GM23338 (cell line): ENCODE measurements around the gene GRM4.

Experiments used
- EZH2phosphoT487 ChIP-seq: fragments of 200-600 bp; sonication (generic); IDR thresholded peaks from one replicate; pipeline ENCODE4 v1.8.1; 2018; ENCODE audit warnings: antibody characterized with exemption; ENCODE audit not compliant: unreplicated experiment
- POLR2AphosphoS5 ChIP-seq: IDR thresholded peaks from 2 replicates; pipeline ENCODE4 v1.6.1; 2016; ENCODE audit warnings: antibody characterized with exemption, low read depth
- STAT1 ChIP-seq: IDR thresholded peaks from one replicate; pipeline ENCODE4 v1.6.1; 2016; ENCODE audit warnings: antibody characterized with exemption; ENCODE audit not compliant: unreplicated experiment
- TF ChIP-seq, protein P1 (sequence below), 2 experiments: fragments of 200-600 bp in 1 of 2; sonication (generic) in 1 of 2; conservative IDR thresholded peaks; 2 replicates each; pipeline versions ENCODE4 v1.5.1 to v1.6.1; 2016 to 2017; ENCODE audit warnings: antibody characterized with exemption in 2 of 2, low read depth in 2 of 2, mild to moderate bottlenecking in 2 of 2, moderate library complexity in 1 of 2

DNA sequence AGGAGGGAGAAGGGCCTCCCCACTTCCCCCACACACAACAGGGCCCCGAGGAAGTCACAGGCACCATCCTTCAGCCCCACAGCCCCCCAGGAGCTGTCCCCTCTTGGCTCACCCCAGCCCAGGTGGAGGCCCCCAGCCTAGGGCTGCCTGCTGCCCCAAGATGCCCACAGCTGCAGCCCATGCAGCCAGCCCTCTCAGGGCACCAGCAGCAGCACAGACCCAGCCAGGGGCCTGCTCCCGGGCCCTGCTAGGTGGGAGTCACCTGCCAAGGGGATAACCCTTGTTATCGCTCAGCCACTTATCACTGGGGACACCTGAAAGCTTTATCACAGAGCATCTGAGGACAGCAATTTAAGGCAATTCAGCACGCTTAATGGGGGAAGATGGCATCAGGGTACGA is 55.0 kb downstream of the GRM4 start:
- TF ChIP-seq, protein P1, sequence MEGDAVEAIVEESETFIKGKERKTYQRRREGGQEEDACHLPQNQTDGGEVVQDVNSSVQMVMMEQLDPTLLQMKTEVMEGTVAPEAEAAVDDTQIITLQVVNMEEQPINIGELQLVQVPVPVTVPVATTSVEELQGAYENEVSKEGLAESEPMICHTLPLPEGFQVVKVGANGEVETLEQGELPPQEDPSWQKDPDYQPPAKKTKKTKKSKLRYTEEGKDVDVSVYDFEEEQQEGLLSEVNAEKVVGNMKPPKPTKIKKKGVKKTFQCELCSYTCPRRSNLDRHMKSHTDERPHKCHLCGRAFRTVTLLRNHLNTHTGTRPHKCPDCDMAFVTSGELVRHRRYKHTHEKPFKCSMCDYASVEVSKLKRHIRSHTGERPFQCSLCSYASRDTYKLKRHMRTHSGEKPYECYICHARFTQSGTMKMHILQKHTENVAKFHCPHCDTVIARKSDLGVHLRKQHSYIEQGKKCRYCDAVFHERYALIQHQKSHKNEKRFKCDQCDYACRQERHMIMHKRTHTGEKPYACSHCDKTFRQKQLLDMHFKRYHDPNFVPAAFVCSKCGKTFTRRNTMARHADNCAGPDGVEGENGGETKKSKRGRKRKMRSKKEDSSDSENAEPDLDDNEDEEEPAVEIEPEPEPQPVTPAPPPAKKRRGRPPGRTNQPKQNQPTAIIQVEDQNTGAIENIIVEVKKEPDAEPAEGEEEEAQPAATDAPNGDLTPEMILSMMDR (conservative IDR thresholded peaks at IDR 0.05; ENCODE audit: low read depth in 2 of 2) = no peak
- TF ChIP-seq POLR2AphosphoS5 = no peak
- no peak for TF ChIP-seq STAT1
- no peak for TF ChIP-seq EZH2phosphoT487
